ENCODE results near the gene SDF4.
"Not testable (repeated sequence)": the region's sequence is repeated elsewhere in the genome, so short reads cannot be mapped to it uniquely, and the experiment has no call there.

The SDF4 gene

GRCh38 chr1:1181129-1181937 is 50.5 kb downstream of the SDF4 start:
- TF ChIP-seq CTCF (IDR thresholded peaks at IDR 0.05; ENCODE audit: low read depth, low read length), result no peak
- DNase-seq (ENCODE audit: extremely low read depth, low read depth), result no peak

GRCh38 chr1:1179983-1180861 is 51.6 kb downstream of the SDF4 start:
- no peak for TF ChIP-seq CTCF (IDR thresholded peaks at IDR 0.05; ENCODE audit: low read depth, low read length)
- DNase-seq (ENCODE audit: extremely low read depth, low read depth), result no peak

GRCh38 chr1:1179346-1179982 is 52.3 kb downstream of the SDF4 start:
- TF ChIP-seq CTCF (IDR thresholded peaks at IDR 0.05; ENCODE audit: low read depth, low read length), result no peak
- DNase-seq (ENCODE audit: extremely low read depth, low read depth), result no peak

GRCh38 chr1:1178794-1179331 is 52.9 kb downstream of the SDF4 start:
- no peak for TF ChIP-seq CTCF (IDR thresholded peaks at IDR 0.05; ENCODE audit: low read depth, low read length)
- no peak for DNase-seq (ENCODE audit: extremely low read depth, low read depth)

GRCh38 chr1:1177452-1178206 is 54.2 kb downstream of the SDF4 start:
- TF ChIP-seq CTCF (IDR thresholded peaks at IDR 0.05; ENCODE audit: low read depth, low read length), result no peak
- DNase-seq (ENCODE audit: extremely low read depth, low read depth), result no peak

- no peak for DNase-seq (ENCODE audit: extremely low read depth, low read depth)
- no peak for TF ChIP-seq CTCF (IDR thresholded peaks at IDR 0.05; ENCODE audit: low read depth, low read length)
Measured at GRCh38 chr1:1176931-1177330, 54.9 kb downstream of the SDF4 start.

GRCh38 chr1:1176063-1176761 is 55.6 kb downstream of the SDF4 start:
- DNase-seq (ENCODE audit: extremely low read depth, low read depth), result not testable (repeated sequence)
